HFF-Myc (cell line): ENCODE measurements around the gene LACTBL1.

Source experiments
- DNase-seq: peaks from one replicate; pipeline ENCODE4 v3.0.0-alpha.2; 2011; ENCODE audit warnings: low read depth; ENCODE audit errors: extremely low read depth
- H3K4me3 ChIP-seq: replicated peaks from 2 replicates; pipeline ENCODE4 v1.5.1; 2011; ENCODE audit warnings: low read depth, mild to moderate bottlenecking, control low read depth, low read length
- CTCF ChIP-seq: IDR thresholded peaks from 2 replicates; pipeline ENCODE4 v1.5.1; 2012; ENCODE audit warnings: mild to moderate bottlenecking, low read depth, low read length, control low read depth; ENCODE audit errors: missing control alignments

The LACTBL1 gene

GRCh38 chr1:22920734-22921451 is 51.8 kb downstream of the LACTBL1 start:
- no peak for TF ChIP-seq CTCF
- H3K4me3 ChIP-seq, result no peak overlapping the region

GRCh38 chr1:22920026-22920733 is 52.5 kb downstream of the LACTBL1 start:
- TF ChIP-seq CTCF, result no peak
- no peak overlapping the region for H3K4me3 ChIP-seq
- no peak for DNase-seq

More at GRCh38 chr1:22920734-22921451, 51.8 kb downstream of the LACTBL1 start:
- DNase-seq, result no peak

GRCh38 chr1:22919341-22920025 is 53.2 kb downstream of the LACTBL1 start:
- no peak for TF ChIP-seq CTCF
- DNase-seq, result no peak

GRCh38 chr1:22918644-22919043 is 54.0 kb downstream of the LACTBL1 start:
- no peak overlapping the region for H3K4me3 ChIP-seq
- no peak for TF ChIP-seq CTCF
- DNase-seq, result no peak

More at GRCh38 chr1:22919341-22920025, 53.2 kb downstream of the LACTBL1 start:
- no peak overlapping the region for H3K4me3 ChIP-seq

- TF ChIP-seq CTCF, result no peak
- no peak for DNase-seq
- H3K4me3 ChIP-seq, result no peak overlapping the region
Measured at GRCh38 chr1:22917989-22918388, 54.7 kb downstream of the LACTBL1 start.

GRCh38 chr1:22916471-22916820 is 56.2 kb downstream of the LACTBL1 start:
- TF ChIP-seq CTCF, result no peak
- H3K4me3 ChIP-seq, result no peak overlapping the region
- no peak for DNase-seq
